PC-3 (cell line): ENCODE data around the gene GIT2. TPM values are rescaled to one million over a fixed set of nuclear protein-coding genes. Genes with fewer than 3 reads are reported as not detected.
A peak's percentile ranks its signal among the peaks of the same experiment; 100 is the strongest.

Source experiments
- ATAC-seq: fragments of 200-7000 bp; cut with Tn5 transposase; 2 replicates; pipeline ENCODE4 v1.9.1; 2020; ENCODE audit warnings: mild to moderate bottlenecking, moderate library complexity
- BruUV-seq: library from RNA; stranded (reverse); fragments of 400-500 nt; replicated peaks from 2 replicates; lab custom pipeline; 2021; lab: Mats Ljungman, UMichigan
- CTCF ChIA-PET: fragments of 300-600 bp; sonication (Branson Sonifier 250); formaldehyde crosslinking; loops from one replicate; lab custom pipeline; 2022; ENCODE audit warnings: antibody characterized with exemption; lab: Charles Lee
- POLR2A ChIA-PET: fragments of 300-600 bp; sonication (Branson Sonifier 250); formaldehyde crosslinking; loops from one replicate; lab custom pipeline; 2022; ENCODE audit warnings: antibody characterized with exemption; ENCODE audit not compliant: unreplicated experiment; lab: Charles Lee
- DNase-seq: peaks from one replicate; pipeline ENCODE4 v3.0.0-alpha.2; 2015
- H2AFZ ChIP-seq: fragments of 300-600 bp; sonication (generic); 2 replicates; pipeline ENCODE4 v1.6.0; 2016; ENCODE audit warnings: antibody characterized with exemption, low read length
- H3F3A ChIP-seq: fragments of 300-600 bp; sonication (generic); one replicate; pipeline ENCODE4 v1.6.0; 2017; ENCODE audit warnings: antibody characterized with exemption, low read length, control low read depth, mild to moderate bottlenecking; ENCODE audit not compliant: unreplicated experiment
- H3K27ac ChIP-seq: fragments of 300-600 bp; sonication (generic); 2 replicates; pipeline ENCODE4 v1.5.1; 2016; ENCODE audit warnings: mild to moderate bottlenecking, low read length
- H3K27me3 ChIP-seq: fragments of 300-600 bp; sonication (generic); 2 replicates; pipeline ENCODE4 v1.6.1; 2016; ENCODE audit warnings: low read length, mixed read lengths
- H3K36me3 ChIP-seq: fragments of 300-600 bp; sonication (generic); 2 replicates; pipeline ENCODE4 v1.6.1; 2016; ENCODE audit warnings: low read depth, mixed run types, low read length, mixed read lengths
- H3K4me1 ChIP-seq: fragments of 300-600 bp; sonication (generic); 2 replicates; pipeline ENCODE4 v1.5.1; 2016; ENCODE audit warnings: low read length; ENCODE audit not compliant: insufficient read depth
- H3K4me2 ChIP-seq: fragments of 300-600 bp; sonication (generic); 2 replicates; pipeline ENCODE4 v1.6.0; 2016; ENCODE audit warnings: low read length
- H3K4me3 ChIP-seq: fragments of 300-600 bp; sonication (generic); 2 replicates; pipeline ENCODE4 v1.5.1; 2016; ENCODE audit warnings: mild to moderate bottlenecking, low read length, mixed read lengths
- H3K79me2 ChIP-seq: fragments of 300-600 bp; sonication (generic); 2 replicates; pipeline ENCODE4 v1.6.1; 2017; ENCODE audit warnings: low read length, mixed read lengths
- H3K9ac ChIP-seq: fragments of 300-600 bp; sonication (generic); 2 replicates; pipeline ENCODE4 v1.6.0; 2016; ENCODE audit warnings: mild to moderate bottlenecking, low read length
- H3K9me2 ChIP-seq: fragments of 300-600 bp; sonication (generic); replicated peaks from 2 replicates; pipeline ENCODE4 v1.6.1; 2016; ENCODE audit warnings: mixed run types, low read length, mixed read lengths
- H3K9me3 ChIP-seq: fragments of 300-600 bp; sonication (generic); 2 replicates; pipeline ENCODE4 v1.6.1; 2016; ENCODE audit warnings: low read length, mixed read lengths
- H4K20me1 ChIP-seq: fragments of 300-600 bp; sonication (generic); 2 replicates; pipeline ENCODE4 v1.6.1; 2016; ENCODE audit warnings: low read length, mixed read lengths
- EZH2 ChIP-seq: fragments of 300-600 bp; sonication (generic); IDR thresholded peaks from one replicate; pipeline ENCODE4 v1.6.1; 2017; ENCODE audit warnings: antibody characterized with exemption, mild to moderate bottlenecking, low read length; ENCODE audit not compliant: unreplicated experiment
- EZH2phosphoT487 ChIP-seq: fragments of 300-600 bp; sonication (generic); IDR thresholded peaks from 2 replicates; pipeline ENCODE4 v1.6.1; 2018; ENCODE audit warnings: mild to moderate bottlenecking, antibody characterized with exemption, low read length, borderline replicate concordance
- intact Hi-C: fragments of 100-400 bp; cut with micrococcal nuclease; formaldehyde crosslinking; loops from 2 replicates; pipeline ENCODE4 v1.9.0; 2023
- total RNA-seq: library from RNA; depleted of rRNA; stranded (reverse); fragments of >200 nt; gene quantifications from 2 replicates; pipeline ENCODE4 v1.2.3, GENCODE V29; 2014
- TF ChIP-seq, protein P1 (sequence below): fragments of 300-600 bp; sonication (generic); conservative IDR thresholded peaks from 2 replicates; pipeline ENCODE4 v1.5.1; 2017; ENCODE audit warnings: antibody characterized with exemption, low read depth, mild to moderate bottlenecking, low read length

Gene GIT2
- total RNA-seq, 1 experiment from 2014 or later, result 26.8 TPM

DNA sequence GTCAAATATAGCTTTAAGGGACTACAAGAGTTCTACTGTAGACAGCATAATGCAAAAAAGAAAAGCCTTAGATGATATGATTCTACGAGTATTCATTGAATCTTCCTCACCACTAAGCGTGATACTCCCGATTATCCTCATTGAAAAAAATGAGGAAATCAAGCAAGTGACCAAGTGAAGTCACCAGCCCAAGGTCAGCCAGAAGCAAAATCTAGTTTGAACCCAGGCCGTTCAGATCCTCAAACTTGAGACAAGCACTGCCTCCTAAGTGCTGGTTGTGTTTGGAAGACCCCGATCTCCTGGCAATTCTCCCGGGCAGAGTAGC lies 845 bp downstream of the GIT2 start:
- ChIA-PET POLR2A (no interaction called here), CTCF (no interaction called here)
- Histone ChIP-seq H3K9ac (peak overlapping the region; percentile 79), H2AFZ (peak overlapping the region; percentile 99), H3F3A (no peaks in the 10 kb centered on the region), H3K79me2 (peaks cover 49% of the 10 kb centered on the region), H3K9me2 (no peaks in the 10 kb centered on the region), H3K27me3 (no peaks in the 10 kb centered on the region), H3K9me3 (no peaks in the 10 kb centered on the region), H3K4me3 (peak overlapping the region; percentile 96), H4K20me1 (peaks cover 8% of the 10 kb centered on the region; the same call in 1 of the 2 replicates), H3K36me3 (peaks cover 3% of the 10 kb centered on the region; the same call in 1 of the 2 replicates), H3K4me1 (peaks cover 22% of the 10 kb centered on the region), H3K27ac (no peak overlapping the region), H3K4me2 (peak overlapping the region; percentile 96)
- intact Hi-C loops, result no loop called here
- ATAC-seq, result no peak
- TF ChIP-seq, protein P1, sequence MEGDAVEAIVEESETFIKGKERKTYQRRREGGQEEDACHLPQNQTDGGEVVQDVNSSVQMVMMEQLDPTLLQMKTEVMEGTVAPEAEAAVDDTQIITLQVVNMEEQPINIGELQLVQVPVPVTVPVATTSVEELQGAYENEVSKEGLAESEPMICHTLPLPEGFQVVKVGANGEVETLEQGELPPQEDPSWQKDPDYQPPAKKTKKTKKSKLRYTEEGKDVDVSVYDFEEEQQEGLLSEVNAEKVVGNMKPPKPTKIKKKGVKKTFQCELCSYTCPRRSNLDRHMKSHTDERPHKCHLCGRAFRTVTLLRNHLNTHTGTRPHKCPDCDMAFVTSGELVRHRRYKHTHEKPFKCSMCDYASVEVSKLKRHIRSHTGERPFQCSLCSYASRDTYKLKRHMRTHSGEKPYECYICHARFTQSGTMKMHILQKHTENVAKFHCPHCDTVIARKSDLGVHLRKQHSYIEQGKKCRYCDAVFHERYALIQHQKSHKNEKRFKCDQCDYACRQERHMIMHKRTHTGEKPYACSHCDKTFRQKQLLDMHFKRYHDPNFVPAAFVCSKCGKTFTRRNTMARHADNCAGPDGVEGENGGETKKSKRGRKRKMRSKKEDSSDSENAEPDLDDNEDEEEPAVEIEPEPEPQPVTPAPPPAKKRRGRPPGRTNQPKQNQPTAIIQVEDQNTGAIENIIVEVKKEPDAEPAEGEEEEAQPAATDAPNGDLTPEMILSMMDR, result no peak
- TF ChIP-seq EZH2phosphoT487, result no peak
- no peak for TF ChIP-seq EZH2
- DNase-seq, result no peak
- BruUV-seq, result no TSS peak

DNA sequence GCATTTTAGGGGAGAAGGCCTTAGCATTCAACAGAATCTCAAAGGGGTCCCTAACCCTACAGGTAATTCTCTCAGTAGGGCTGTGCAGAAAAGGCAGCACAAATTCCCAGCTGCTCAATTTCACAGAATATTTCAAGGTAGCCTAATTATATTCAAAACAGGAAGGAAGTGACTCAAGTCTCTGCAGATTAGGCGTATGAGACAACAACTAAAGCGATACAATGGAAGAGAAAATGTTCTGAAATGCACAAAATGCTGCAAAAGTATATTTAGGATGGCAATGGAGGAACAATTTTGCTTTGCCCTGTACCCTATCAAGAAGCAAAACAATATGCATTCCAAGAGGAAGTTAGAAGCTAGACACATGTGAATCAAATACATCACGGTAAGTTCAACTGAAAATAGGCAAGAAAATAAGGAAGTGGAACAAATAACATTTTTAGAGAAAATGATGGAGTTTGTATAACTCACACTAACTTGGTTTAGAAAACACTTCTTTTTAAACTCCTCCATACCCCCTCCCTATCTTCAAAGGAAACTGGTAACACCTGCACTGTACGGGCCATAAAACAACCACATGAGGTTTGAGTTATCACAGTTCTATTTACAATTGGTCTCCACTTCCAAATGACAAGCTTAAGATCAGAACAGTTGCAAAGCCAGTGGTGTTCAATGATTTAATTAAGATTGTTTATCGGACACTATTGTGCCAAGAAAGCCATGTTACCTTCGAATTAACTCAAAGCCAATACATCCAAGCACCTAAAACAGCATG lies 1.6 kb downstream of the GIT2 start:
- Histone ChIP-seq H3K9ac (peak overlapping the region; percentile 79; the same call in 1 of the 2 replicates), H3K4me2 (peak overlapping the region; percentile 96), H3K36me3 (peaks cover 6% of the 10 kb centered on the region; the same call in 1 of the 2 replicates), H3K4me3 (peak overlapping the region; percentile 96), H3K27ac (no peak overlapping the region), H2AFZ (peak overlapping the region; percentile 99; the same call in 1 of the 2 replicates), H3K27me3 (no peaks in the 10 kb centered on the region), H4K20me1 (peaks cover 8% of the 10 kb centered on the region; the same call in 1 of the 2 replicates), H3K9me2 (no peaks in the 10 kb centered on the region), H3F3A (no peaks in the 10 kb centered on the region), H3K9me3 (no peaks in the 10 kb centered on the region), H3K79me2 (peaks cover 42% of the 10 kb centered on the region), H3K4me1 (peaks cover 21% of the 10 kb centered on the region)
- TF ChIP-seq, protein P1, result no peak
- TF ChIP-seq EZH2 (no peak), EZH2phosphoT487 (no peak)
- intact Hi-C loops, result no loop called here
- no TSS peak for BruUV-seq
- DNase-seq (peak; percentile 30), ATAC-seq (no peak)
- CTCF ChIA-PET, result interaction anchor here (0.5 kb wide), 1 partner anchor 61 kb away, joined by 3 read pairs; no protein-coding TSS in a partner anchor
- POLR2A ChIA-PET, result no interaction called here

DNA sequence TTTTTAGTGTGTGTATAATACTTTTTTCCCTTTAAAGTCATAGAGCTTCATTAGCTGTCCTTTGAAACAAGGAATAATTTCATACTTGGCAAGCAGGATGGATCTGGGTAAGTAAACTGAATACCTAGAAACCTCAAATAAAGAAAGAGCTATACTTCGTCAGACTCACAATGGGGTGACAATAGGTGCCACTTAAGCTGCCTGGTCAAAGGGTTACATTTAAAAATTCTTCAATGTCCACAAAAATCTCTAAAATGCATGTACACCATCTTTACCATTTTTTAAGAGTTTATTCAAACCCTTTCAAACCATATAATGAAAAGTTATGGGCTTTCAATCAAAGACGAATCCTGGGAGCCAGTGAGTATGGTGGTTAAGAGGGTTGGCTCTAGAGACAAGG lies 3.1 kb downstream of the GIT2 start:
- no peak overlapping the region for H3K9ac ChIP-seq
- ATAC-seq (no peak), DNase-seq (no peak)
- ChIA-PET CTCF (no interaction called here), POLR2A (no interaction called here)
- H4K20me1 ChIP-seq, result peaks cover 8% of the 10 kb centered on the region; the same call in 1 of the 2 replicates
- H3K9me2 ChIP-seq, result no peaks in the 10 kb centered on the region
- H2AFZ ChIP-seq, result no peak overlapping the region
- peaks cover 40% of the 10 kb centered on the region for H3K79me2 ChIP-seq
- peaks cover 15% of the 10 kb centered on the region; the same call in 1 of the 2 replicates for H3K36me3 ChIP-seq
- BruUV-seq, result no TSS peak
- no peak for TF ChIP-seq EZH2phosphoT487
- TF ChIP-seq EZH2, result no peak
- TF ChIP-seq, protein P1, result no peak
- H3K4me1 ChIP-seq, result peaks cover 18% of the 10 kb centered on the region
- H3K27me3 ChIP-seq, result no peaks in the 10 kb centered on the region
- no peak overlapping the region for H3K4me2 ChIP-seq
- H3K27ac ChIP-seq, result no peak overlapping the region
- no peaks in the 10 kb centered on the region for H3K9me3 ChIP-seq
- intact Hi-C loops, result no loop called here
- H3K4me3 ChIP-seq, result no peak overlapping the region
- H3F3A ChIP-seq, result no peaks in the 10 kb centered on the region
